GM12873 (cell line): ENCODE results near the gene MLPH.

ENCODE experiments used
- TF ChIP-seq, protein P1 (sequence below): IDR thresholded peaks from 2 replicates; pipeline ENCODE4 v1.5.1; 2012; ENCODE audit warnings: low read depth, mild to moderate bottlenecking, moderate library complexity, low read length, control low read depth; ENCODE audit not compliant: insufficient read depth; ENCODE audit errors: missing control alignments

Gene MLPH

DNA sequence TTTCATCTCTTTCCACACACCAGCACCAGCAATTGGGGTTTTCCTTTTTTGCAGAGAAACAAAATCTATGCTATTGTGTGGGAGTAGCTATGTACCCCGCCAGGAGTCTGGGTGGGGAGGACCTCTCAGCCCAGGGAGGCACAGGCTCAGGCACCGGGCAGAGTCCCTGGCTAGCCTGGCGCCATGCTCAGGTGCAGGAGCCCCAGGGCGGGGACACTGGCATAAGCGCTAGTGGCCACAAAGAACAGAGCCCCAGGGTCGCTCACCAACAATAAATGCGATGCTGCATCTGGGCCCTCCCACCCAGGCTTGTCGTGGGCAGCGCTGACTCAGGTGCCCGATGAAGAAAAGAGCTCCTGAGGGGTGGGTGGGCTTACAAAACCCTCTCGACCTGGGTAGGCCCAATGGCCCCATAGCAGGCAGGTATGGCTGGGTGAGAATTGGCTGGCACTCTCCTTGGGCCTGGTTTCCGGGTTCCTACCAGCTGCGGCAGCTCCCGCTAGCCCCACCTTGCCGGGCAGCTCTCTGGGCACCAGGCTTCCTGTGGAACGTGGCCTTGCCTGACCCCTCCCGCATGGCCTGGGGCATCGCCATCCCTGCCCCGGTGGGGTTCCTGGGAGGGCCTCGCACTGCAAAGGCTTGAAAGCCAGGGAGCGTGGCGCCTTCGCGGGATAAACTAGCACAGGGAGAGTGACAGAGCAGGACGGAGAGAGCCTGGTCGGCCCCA is 41.3 kb upstream of the MLPH start:
- TF ChIP-seq, protein P1, sequence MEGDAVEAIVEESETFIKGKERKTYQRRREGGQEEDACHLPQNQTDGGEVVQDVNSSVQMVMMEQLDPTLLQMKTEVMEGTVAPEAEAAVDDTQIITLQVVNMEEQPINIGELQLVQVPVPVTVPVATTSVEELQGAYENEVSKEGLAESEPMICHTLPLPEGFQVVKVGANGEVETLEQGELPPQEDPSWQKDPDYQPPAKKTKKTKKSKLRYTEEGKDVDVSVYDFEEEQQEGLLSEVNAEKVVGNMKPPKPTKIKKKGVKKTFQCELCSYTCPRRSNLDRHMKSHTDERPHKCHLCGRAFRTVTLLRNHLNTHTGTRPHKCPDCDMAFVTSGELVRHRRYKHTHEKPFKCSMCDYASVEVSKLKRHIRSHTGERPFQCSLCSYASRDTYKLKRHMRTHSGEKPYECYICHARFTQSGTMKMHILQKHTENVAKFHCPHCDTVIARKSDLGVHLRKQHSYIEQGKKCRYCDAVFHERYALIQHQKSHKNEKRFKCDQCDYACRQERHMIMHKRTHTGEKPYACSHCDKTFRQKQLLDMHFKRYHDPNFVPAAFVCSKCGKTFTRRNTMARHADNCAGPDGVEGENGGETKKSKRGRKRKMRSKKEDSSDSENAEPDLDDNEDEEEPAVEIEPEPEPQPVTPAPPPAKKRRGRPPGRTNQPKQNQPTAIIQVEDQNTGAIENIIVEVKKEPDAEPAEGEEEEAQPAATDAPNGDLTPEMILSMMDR, result no peak

DNA sequence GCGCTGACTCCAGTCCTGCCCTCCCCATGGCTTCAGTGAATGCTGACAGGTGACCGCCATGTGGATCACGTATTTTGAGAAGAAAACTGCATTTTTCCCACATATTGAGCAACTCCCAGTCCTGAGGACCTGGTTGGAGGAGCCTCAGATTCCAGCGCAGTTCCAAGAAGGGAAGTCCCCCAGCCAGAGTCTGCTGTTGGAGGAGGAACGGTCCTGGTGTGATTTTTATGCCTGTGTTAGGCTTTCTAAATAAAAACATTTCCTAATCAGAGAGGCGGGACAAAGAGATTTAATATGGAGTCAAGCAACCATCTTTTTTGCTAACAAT is 40.7 kb upstream of the MLPH start:
- TF ChIP-seq, protein P1, result no peak

DNA sequence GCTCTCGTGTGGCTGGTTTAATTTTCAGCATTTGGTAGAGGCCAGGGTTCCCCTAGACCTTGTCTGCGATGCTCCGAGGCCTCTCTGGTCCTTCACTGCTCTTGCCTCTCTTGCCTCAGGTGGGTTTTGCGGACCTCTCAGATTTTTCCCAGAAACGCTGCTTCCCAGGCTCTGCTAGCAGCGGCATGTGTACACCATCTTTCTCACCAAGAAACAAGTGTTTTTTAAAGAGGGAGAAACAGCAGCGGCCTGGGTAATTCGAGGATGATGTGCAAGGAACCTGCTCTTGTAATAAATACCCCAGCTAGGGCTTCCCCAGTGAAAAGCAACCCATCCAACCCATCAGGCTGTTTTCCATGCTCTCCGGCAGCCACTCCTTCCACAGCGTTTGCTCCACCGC is 39.6 kb upstream of the MLPH start:
- TF ChIP-seq, protein P1, result no peak

DNA sequence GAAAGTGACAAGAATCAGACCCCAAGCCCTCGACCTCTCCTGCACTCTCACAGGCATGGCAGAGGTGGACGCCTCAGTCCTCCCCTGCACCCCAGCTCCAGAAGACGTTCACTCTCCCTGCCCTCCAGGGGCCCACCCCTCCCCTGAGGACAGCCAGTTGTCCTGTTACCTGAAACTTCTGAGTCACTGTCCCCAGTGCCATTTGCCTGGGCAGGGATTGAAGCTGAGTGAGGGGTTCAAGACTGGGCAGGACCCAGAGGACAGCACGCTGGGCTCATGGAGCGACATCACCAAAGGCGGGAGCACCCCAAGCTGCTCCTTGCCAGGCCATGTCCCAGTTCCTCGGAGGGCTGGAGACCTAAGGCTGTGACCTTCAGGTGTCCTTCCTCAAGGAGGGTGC is 38.9 kb upstream of the MLPH start:
- TF ChIP-seq, protein P1, result no peak

DNA sequence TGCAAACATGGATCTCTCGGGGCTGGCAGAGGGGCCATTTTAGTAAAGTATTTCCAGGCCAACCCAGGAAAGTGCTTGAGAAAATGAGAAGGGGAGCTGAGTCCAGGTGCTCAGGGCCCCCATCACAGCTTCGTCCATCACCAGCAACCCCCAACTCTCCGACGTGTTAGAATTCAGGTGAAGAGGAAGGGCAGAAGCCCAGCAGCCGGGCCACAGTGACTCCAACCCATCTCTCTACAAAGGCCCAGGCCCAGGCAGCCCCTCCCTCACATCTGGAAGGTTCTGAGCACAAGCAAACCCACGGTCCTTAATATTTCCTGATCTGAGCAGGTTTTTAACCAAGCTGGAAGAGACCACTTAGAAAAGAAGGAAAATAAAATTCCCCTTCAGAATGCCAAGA is 38.4 kb upstream of the MLPH start:
- TF ChIP-seq, protein P1, result no peak

DNA sequence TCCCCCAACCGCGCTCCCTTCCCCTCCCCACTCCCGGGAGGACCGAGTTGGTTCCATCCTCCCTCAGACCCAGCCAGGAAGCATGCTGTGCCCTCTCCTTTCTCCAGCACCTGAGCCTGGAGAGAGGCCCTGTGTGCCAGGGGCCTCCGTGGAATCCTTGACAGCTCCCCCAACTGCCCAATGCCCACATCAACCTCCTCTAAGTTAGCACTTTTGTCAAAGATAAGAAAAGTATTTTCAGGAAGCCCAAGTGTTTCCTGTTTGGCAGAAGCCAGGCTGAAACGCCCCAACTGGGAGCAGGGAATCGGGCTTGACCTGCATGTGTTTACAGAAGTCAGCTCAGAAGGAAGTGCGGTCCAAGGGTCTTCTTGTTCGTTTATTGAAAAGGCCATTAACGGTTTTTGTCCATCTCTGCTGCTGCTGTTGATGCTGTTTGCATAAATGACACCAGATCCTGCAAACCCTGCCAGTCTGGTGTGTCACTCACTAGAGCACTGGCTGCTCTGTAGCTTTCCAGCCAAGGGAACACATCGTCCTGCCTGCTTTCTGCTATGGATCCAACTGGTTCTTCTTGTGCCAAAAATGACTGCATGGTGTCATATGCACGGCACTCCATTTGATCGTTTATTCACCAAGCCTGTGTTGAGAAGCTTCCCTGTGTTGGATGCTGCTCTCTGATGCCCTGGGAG is 37.7 kb upstream of the MLPH start:
- TF ChIP-seq, protein P1, result no peak

DNA sequence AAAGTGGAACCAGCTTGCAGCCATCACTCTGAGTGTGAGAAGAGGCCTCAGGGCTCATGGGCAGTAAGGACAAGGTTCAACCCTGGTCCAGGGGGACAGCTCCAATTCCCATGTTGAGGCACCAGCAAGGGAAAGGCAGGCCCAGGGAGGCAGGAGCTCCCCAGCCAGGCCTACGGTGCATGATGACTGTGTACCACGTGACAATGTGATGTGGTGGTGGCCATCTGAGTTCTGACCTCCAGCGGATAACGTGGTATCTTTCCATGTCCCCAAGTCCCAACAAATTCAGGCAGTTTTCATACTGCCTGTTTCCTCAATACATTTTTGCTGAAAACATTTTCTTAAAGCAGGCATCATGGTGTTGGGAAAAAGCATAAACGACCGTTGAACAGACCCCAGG is 36.9 kb upstream of the MLPH start:
- TF ChIP-seq, protein P1, result no peak
